ENCODE measurements around the gene FADS1. TPM values are rescaled to one million over a fixed set of nuclear protein-coding genes. Genes with fewer than 3 reads are reported as not detected.

Gene FADS1
- total and polyA plus RNA-seq, 2 experiments from 2014 or later = 74.9 to 119 TPM

MicroRNAs encoded within 50 kb of the gene (microRNA counts, 767-probe panel; counts per million panel counts)
- not detected for microRNA hsa-miR-1908
- not detected for microRNA hsa-miR-611

Other genes starting within 250 kb of the FADS1 start
- gene SYT7, start 235.9 kb downstream of the FADS1 start, total RNA-seq (2014; rRNA removed; shearing (Covaris generic)) = 7.0 and 10.3 TPM in 2 replicates
- 1.6 and 1.8 TPM in 2 replicates for gene SYT7, start 235.9 kb downstream of the FADS1 start, polyA plus RNA-seq (2016; fragmentation: Nextera tagmentation; extraction: Ambion mirVana)
- gene DAGLA, start 136.6 kb downstream of the FADS1 start, total RNA-seq (2014; rRNA removed; shearing (Covaris generic)) = 1.3 and 2.5 TPM in 2 replicates
- gene DAGLA, start 136.6 kb downstream of the FADS1 start, polyA plus RNA-seq (2016; fragmentation: Nextera tagmentation; extraction: Ambion mirVana) = 0.52 and 0.55 TPM in 2 replicates
- gene MYRF, start 64.4 kb downstream of the FADS1 start, total RNA-seq (2014; rRNA removed; shearing (Covaris generic)) = 5.0 and 5.5 TPM in 2 replicates
- gene MYRF, start 64.4 kb downstream of the FADS1 start, polyA plus RNA-seq (2016; fragmentation: Nextera tagmentation; extraction: Ambion mirVana) = 1.9 and 2.2 TPM in 2 replicates
- gene TMEM258, start 24.4 kb downstream of the FADS1 start, total RNA-seq (2014; rRNA removed; shearing (Covaris generic)) = 71.3 and 73.3 TPM in 2 replicates
- 519 and 553 TPM in 2 replicates for gene TMEM258, start 24.4 kb downstream of the FADS1 start, polyA plus RNA-seq (2016; fragmentation: Nextera tagmentation; extraction: Ambion mirVana)
- 89.0 and 96.3 TPM in 2 replicates for gene FEN1, start 24.1 kb downstream of the FADS1 start, total RNA-seq (2014; rRNA removed; shearing (Covaris generic))
- gene FEN1, start 24.1 kb downstream of the FADS1 start, polyA plus RNA-seq (2016; fragmentation: Nextera tagmentation; extraction: Ambion mirVana) = 78.8 and 85.1 TPM in 2 replicates
- 354 and 392 TPM in 2 replicates for gene FADS2, start 11.3 kb upstream of the FADS1 start, total RNA-seq (2014; rRNA removed; shearing (Covaris generic))
- 124 and 126 TPM in 2 replicates for gene FADS2, start 11.3 kb upstream of the FADS1 start, polyA plus RNA-seq (2016; fragmentation: Nextera tagmentation; extraction: Ambion mirVana)
- gene FADS3, start 74.5 kb upstream of the FADS1 start, total RNA-seq (2014; rRNA removed; shearing (Covaris generic)) = 73.5 and 91.4 TPM in 2 replicates
- gene FADS3, start 74.5 kb upstream of the FADS1 start, polyA plus RNA-seq (2016; fragmentation: Nextera tagmentation; extraction: Ambion mirVana) = 44.4 and 44.6 TPM in 2 replicates
- 2.7 and 4.0 TPM in 2 replicates for gene RAB3IL1, start 100.6 kb upstream of the FADS1 start, total RNA-seq (2014; rRNA removed; shearing (Covaris generic))
- gene RAB3IL1, start 100.6 kb upstream of the FADS1 start, polyA plus RNA-seq (2016; fragmentation: Nextera tagmentation; extraction: Ambion mirVana) = 3.4 and 3.9 TPM in 2 replicates
- gene BEST1, start 133.3 kb upstream of the FADS1 start, total RNA-seq (2014; rRNA removed; shearing (Covaris generic)) = 0.35 and 0.89 TPM in 2 replicates
- 0.44 and 0.75 TPM in 2 replicates for gene BEST1, start 133.3 kb upstream of the FADS1 start, polyA plus RNA-seq (2016; fragmentation: Nextera tagmentation; extraction: Ambion mirVana)
- gene FTH1, start 150.6 kb upstream of the FADS1 start, total RNA-seq (2014; rRNA removed; shearing (Covaris generic)) = 718 and 839 TPM in 2 replicates
- 2,531 and 2,750 TPM in 2 replicates for gene FTH1, start 150.6 kb upstream of the FADS1 start, polyA plus RNA-seq (2016; fragmentation: Nextera tagmentation; extraction: Ambion mirVana)